ENCODE results near the gene AEN. TPM values are rescaled to one million over a fixed set of nuclear protein-coding genes. Genes with fewer than 3 reads are reported as not detected.

The AEN gene
- total and polyA plus RNA-seq, 2 of the 8 experiments (the other 6 are each of a cell fraction or from before 2014, with no cell fraction given): 112 to 122 TPM

DNA sequence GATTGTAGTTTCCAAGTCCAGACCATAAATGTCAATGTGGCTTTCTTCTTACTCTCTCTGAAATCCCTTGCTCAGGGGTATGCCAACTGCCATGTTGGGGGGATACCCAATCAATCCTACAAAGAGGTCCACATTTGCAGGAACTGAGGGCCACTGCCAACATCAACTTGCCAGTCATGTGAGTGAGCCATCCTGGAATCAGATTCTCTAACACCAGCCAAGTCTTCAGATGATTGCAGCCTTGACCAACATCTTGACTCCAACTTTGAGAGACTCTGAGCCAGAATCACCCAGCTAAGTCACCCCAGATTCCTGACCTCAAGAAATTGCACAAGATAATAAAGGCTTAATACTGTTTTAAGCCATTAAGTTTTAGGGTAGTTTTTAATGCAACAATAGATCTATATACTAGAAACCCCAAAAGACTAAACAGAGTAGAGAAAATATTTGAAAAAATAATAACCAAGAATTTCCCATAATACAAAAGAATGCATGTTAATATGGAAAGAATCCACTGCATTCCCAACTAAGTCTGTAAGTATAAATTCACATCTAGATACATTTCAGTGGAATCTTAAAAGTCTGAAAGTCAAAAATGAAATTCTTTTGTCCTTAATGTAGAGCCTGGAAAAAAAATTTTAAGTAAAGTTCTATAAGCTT lies 40.0 kb downstream of the AEN start:
- no peak overlapping the region for H3K14ac ChIP-seq (ENCODE audit: insufficient read length)
- H3K27ac ChIP-seq (ENCODE audit: low read depth, low read length): no peak overlapping the region
- H4K91ac ChIP-seq (replicated peaks; ENCODE audit: insufficient read length, low read length): no peak overlapping the region
- no peak overlapping the region for H3K4me3 ChIP-seq (ENCODE audit: extremely low read depth in 1 of 4, insufficient read depth in 2 of 4, low read depth in 3 of 4, low read length in 4 of 4)
- no peak overlapping the region for H4K5ac ChIP-seq (ENCODE audit: insufficient read length, low read depth, low read length)
- H3K23me2 ChIP-seq (ENCODE audit: low read depth, low read length): no peaks in the 10 kb centered on the region
- ChIA-PET CTCF (ENCODE audit: partially characterized antibody) (interaction anchor here (0.7 to 8.1 kb wide), 4 partner anchors 16 to 173 kb away, joined by 3 to 114 read pairs (median 5); no protein-coding TSS in a partner anchor), POLR2A (ENCODE audit: partially characterized antibody) (no interaction called here)
- H3K56ac ChIP-seq (replicated peaks; ENCODE audit: insufficient read length, low read depth, low read length): no peak overlapping the region
- H3K36me3 ChIP-seq (ENCODE audit: control insufficient read depth in 2 of 4, insufficient read depth in 4 of 4, low read length in 3 of 4): no peaks in the 10 kb centered on the region
- no peak overlapping the region for H2AFZ ChIP-seq (ENCODE audit: low read length)
- no peak overlapping the region for H2BK20ac ChIP-seq (ENCODE audit: low read length)
- H3K4me2 ChIP-seq (ENCODE audit: insufficient read depth in 1 of 2, low read depth in 2 of 2, low read length in 2 of 2): no peak overlapping the region
- peaks cover 0 to 4% (median 0%) of the 10 kb centered on the region in 4 experiments; a peak in 2 of 7 replicates for H3K4me1 ChIP-seq (replicated peaks in 1 of 4; ENCODE audit: control insufficient read depth in 3 of 4, insufficient read depth in 4 of 4, low read length in 3 of 4)
- no peak overlapping the region for H4K8ac ChIP-seq (ENCODE audit: extremely low read depth, insufficient read depth, low read length)
- no peak overlapping the region for H2BK120ac ChIP-seq (replicated peaks; ENCODE audit: low read depth, low read length)
- H2BK15ac ChIP-seq (ENCODE audit: low read length): no peak overlapping the region
- H3K18ac ChIP-seq (ENCODE audit: extremely low read depth, low read length): no peak overlapping the region
- H2BK12ac ChIP-seq (ENCODE audit: low read depth, low read length): no peak overlapping the region
- FAIRE-seq (no peak), DNase-seq (ENCODE audit: low read depth in 1 of 2, low spot score in 2 of 2) (no peak)
- H2BK5ac ChIP-seq (ENCODE audit: low read depth, low read length): no peak overlapping the region
- H3K4ac ChIP-seq (replicated peaks; ENCODE audit: insufficient read length, low read depth, low read length): no peak overlapping the region
- H3K23ac ChIP-seq (ENCODE audit: insufficient read length): no peak overlapping the region
- no peaks in the 10 kb centered on the region for H4K20me1 ChIP-seq (replicated peaks in 1 of 2; ENCODE audit: control insufficient read depth in 1 of 2, insufficient read depth in 2 of 2, low read length in 2 of 2)
- no peaks in the 10 kb centered on the region for H3K79me1 ChIP-seq (ENCODE audit: low read depth, low read length)
- no peak overlapping the region for H3K9ac ChIP-seq (replicated peaks in 1 of 4; ENCODE audit: extremely low read depth in 1 of 4, low read depth in 3 of 4, low read length in 3 of 4)
- no peaks in the 10 kb centered on the region; a peak in 1 of 7 replicates for H3K27me3 ChIP-seq (replicated peaks in 1 of 4; ENCODE audit: control insufficient read depth in 3 of 4, extremely low read depth in 1 of 4, insufficient read depth in 3 of 4, low read length in 3 of 4)
- H3K79me2 ChIP-seq (ENCODE audit: control insufficient read depth in 1 of 2, insufficient read depth in 2 of 2, low read length in 2 of 2): no peaks in the 10 kb centered on the region
- H2AK5ac ChIP-seq (ENCODE audit: low read depth, low read length): no peak overlapping the region
- H3K9me3 ChIP-seq (ENCODE audit: insufficient read depth in 2 of 2, low read depth in 1 of 2, low read length in 1 of 2): no peaks in the 10 kb centered on the region
- TF ChIP-seq EGR1 (IDR thresholded peaks at IDR 0.05; ENCODE audit: borderline replicate concordance, low read depth, low read length): no peak
- no peak for TF ChIP-seq YY1 (IDR thresholded peaks at IDR 0.05; ENCODE audit: low read depth, low read length)
- no peak for TF ChIP-seq SIRT6 (IDR thresholded peaks at IDR 0.05; ENCODE audit: low read length)
- no peak for TF ChIP-seq SAP30 (IDR thresholded peaks at IDR 0.05; ENCODE audit: insufficient read depth, insufficient replicate concordance, low read length)
- TF ChIP-seq FOSL1 (IDR thresholded peaks at IDR 0.05; ENCODE audit: insufficient read depth, low read depth, low read length): no peak
- TF ChIP-seq TBP (IDR thresholded peaks at IDR 0.05; ENCODE audit: low read depth, low read length): no peak
- no peak for TF ChIP-seq CREB1 (IDR thresholded peaks at IDR 0.05)
- TF ChIP-seq, protein P1, sequence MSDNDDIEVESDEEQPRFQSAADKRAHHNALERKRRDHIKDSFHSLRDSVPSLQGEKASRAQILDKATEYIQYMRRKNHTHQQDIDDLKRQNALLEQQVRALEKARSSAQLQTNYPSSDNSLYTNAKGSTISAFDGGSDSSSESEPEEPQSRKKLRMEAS (IDR thresholded peaks at IDR 0.05): no peak
- TF ChIP-seq HDAC6 (IDR thresholded peaks at IDR 0.05; ENCODE audit: low read depth, low read length): no peak
- no peak for TF ChIP-seq RXRA (IDR thresholded peaks at IDR 0.05; ENCODE audit: insufficient read depth, low read depth, low read length)
- no peak for TF ChIP-seq BCL11A (IDR thresholded peaks at IDR 0.05; ENCODE audit: low read depth in 2 of 2, low read length in 2 of 2)
- no peak for TF ChIP-seq EZH2 (IDR thresholded peaks at IDR 0.05; ENCODE audit: low read depth, low read length, severe bottlenecking)
- TF ChIP-seq CTBP2 (IDR thresholded peaks at IDR 0.05; ENCODE audit: borderline replicate concordance, insufficient read depth, insufficient read length, low read length): no peak
- no peak for TF ChIP-seq RNF2 (IDR thresholded peaks at IDR 0.05; ENCODE audit: borderline replicate concordance, low read depth, low read length, missing control alignments, poor library complexity, severe bottlenecking)
